Common myeloid progenitor, CD34-positive (primary cell): ENCODE measurements around the gene ALPI.

Source experiments
- CTCF ChIA-PET: fragments of 350-600 bp; sonication (Branson Sonifier 250); formaldehyde crosslinking; loops from one replicate; lab custom pipeline; 2021; ENCODE audit warnings: antibody characterized with exemption; lab: Charles Lee
- POLR2A ChIA-PET: fragments of 350-600 bp; sonication (Branson Sonifier 250); formaldehyde crosslinking; loops from one replicate; lab custom pipeline; 2021; ENCODE audit warnings: antibody characterized with exemption; lab: Charles Lee
- DNase-seq, 3 donors: peaks; one replicate each; pipeline versions ENCODE4 v3.0.0 to v3.0.0-alpha.2; 2013
- H3K27ac ChIP-seq, 2 experiments: 1 replicate in 1 of 2; 2 replicates in 1 of 2; pipeline ENCODE4 v1.7.0; 2013; ENCODE audit warnings: inconsistent platforms in 2 of 2, low read length in 2 of 2, mild to moderate bottlenecking in 2 of 2, low read depth in 1 of 2, moderate library complexity in 1 of 2; ENCODE audit not compliant: severe bottlenecking in 2 of 2, insufficient read depth in 1 of 2, poor library complexity in 1 of 2
- H3K27me3 ChIP-seq, 5 experiments: replicated peaks in 2 of 5; 1 replicate in 3 of 5; 2 replicates in 2 of 5; pipeline versions ENCODE4 v1.6.1 to v1.7.0; 2013; ENCODE audit warnings: low read length in 4 of 5, mild to moderate bottlenecking in 2 of 5, moderate library complexity in 2 of 5, inconsistent platforms in 1 of 5; ENCODE audit not compliant: insufficient read depth in 5 of 5, control insufficient read depth in 4 of 5
- H3K36me3 ChIP-seq, 4 experiments: 1 replicate in 2 of 4; 2 replicates in 2 of 4; pipeline versions ENCODE4 v1.6.1 to v1.7.0; 2013; ENCODE audit warnings: low read length in 3 of 4, control low read depth in 1 of 4, mild to moderate bottlenecking in 1 of 4; ENCODE audit not compliant: control insufficient read depth in 4 of 4, insufficient read depth in 4 of 4
- H3K4me1 ChIP-seq, 4 experiments: 1 replicate in 3 of 4; 2 replicates in 1 of 4; pipeline versions ENCODE4 v1.6.1 to v1.7.1; 2013; ENCODE audit warnings: low read length in 3 of 4, mild to moderate bottlenecking in 3 of 4, control low read depth in 1 of 4, inconsistent platforms in 1 of 4, moderate library complexity in 1 of 4; ENCODE audit not compliant: control insufficient read depth in 4 of 4, insufficient read depth in 4 of 4; ENCODE audit errors: control extremely low read depth in 1 of 4
- H3K4me3 ChIP-seq, 7 experiments: 1 replicate in 4 of 7; 2 replicates in 3 of 7; pipeline versions ENCODE4 v1.5.1 to v1.7.0; 2013; ENCODE audit warnings: mild to moderate bottlenecking in 7 of 7, low read length in 6 of 7, moderate library complexity in 6 of 7, inconsistent platforms in 2 of 7, low read depth in 2 of 7, control low read depth in 1 of 7; ENCODE audit not compliant: insufficient read depth in 4 of 7, control insufficient read depth in 1 of 7; ENCODE audit errors: extremely low read depth in 1 of 7
- H3K9me3 ChIP-seq, 5 experiments: 1 replicate in 4 of 5; 2 replicates in 1 of 5; pipeline versions ENCODE4 v1.6.1 to v1.7.1; 2013; ENCODE audit warnings: low read length in 4 of 5, mild to moderate bottlenecking in 2 of 5, inconsistent platforms in 1 of 5, low read depth in 1 of 5, moderate library complexity in 1 of 5; ENCODE audit not compliant: control insufficient read depth in 4 of 5, insufficient read depth in 2 of 5; ENCODE audit errors: control extremely low read depth in 1 of 5
- WGBS: methylation state at CpG from one replicate; pipeline ENCODE4 v1.1.5; 2013; ENCODE audit not compliant: insufficient coverage; 5-methylcytosine and 5-hydroxymethylcytosine counted together

The ALPI gene

DNA sequence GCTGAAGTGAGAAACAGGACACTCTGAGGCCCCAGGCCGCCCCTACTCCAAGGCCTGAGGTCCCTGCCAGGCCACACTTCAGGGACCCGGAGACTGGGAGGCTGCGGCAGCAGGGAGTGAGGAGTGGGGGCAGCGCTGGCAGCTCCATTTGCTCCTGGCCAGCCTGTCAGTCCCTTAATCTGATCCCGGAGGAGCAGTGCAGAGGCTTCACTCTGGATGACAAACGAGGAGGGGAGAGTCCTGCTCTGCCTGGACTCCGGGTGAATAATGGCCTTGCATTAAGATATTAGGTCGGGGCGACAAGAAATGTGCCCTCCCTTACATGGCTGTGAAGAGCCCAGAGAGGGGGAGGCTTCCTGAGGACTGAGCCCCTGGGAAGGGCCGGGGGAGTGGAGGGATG lies 49.9 kb downstream of the ALPI start:
- Histone ChIP-seq H3K9me3 (no peaks in the 10 kb centered on the region), H3K27ac (no peak overlapping the region), H3K4me3 (no peak overlapping the region), H3K4me1 (peaks cover 0 to 15% (median 9%) of the 10 kb centered on the region in 4 experiments), H3K27me3 (peaks cover 7 to 61% (median 23%) of the 10 kb centered on the region in 5 experiments), H3K36me3 (no peaks in the 10 kb centered on the region)
- ChIA-PET CTCF (no interaction called here), POLR2A (no interaction called here)
- DNase-seq, result no peak
- WGBS, result 52% methylated on average over 7 of the region's 10 CpGs

DNA sequence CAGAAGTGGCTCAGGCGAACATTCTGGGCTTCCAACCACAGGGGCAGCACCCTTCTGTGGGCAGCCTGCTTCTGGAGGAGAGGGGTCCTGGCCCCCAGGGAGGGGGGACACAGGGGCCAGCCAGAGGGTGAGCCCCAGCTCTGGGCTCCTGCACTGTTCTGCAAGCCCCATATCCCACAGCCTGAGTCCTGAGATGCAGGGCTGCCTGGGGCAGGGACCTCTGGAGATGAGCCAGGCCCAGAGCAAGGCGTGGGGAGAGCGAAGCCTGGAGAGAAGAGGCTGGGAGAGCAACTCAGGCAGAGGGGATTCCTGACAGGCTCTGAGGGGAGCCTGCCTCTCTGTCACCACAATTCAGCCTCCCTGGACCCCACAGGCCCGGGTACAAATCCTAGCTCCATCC lies 50.8 kb downstream of the ALPI start:
- Histone ChIP-seq H3K4me3 (no peak overlapping the region), H3K9me3 (no peaks in the 10 kb centered on the region), H3K27ac (no peak overlapping the region), H3K36me3 (no peaks in the 10 kb centered on the region), H3K27me3 (peaks cover 7 to 53% (median 26%) of the 10 kb centered on the region in 5 experiments), H3K4me1 (peaks cover 0 to 15% (median 9%) of the 10 kb centered on the region in 4 experiments)
- CTCF ChIA-PET, result no interaction called here
- no peak for DNase-seq
- POLR2A ChIA-PET, result no interaction called here
- 90% methylated on average over 3 of the region's 4 CpGs for WGBS

DNA sequence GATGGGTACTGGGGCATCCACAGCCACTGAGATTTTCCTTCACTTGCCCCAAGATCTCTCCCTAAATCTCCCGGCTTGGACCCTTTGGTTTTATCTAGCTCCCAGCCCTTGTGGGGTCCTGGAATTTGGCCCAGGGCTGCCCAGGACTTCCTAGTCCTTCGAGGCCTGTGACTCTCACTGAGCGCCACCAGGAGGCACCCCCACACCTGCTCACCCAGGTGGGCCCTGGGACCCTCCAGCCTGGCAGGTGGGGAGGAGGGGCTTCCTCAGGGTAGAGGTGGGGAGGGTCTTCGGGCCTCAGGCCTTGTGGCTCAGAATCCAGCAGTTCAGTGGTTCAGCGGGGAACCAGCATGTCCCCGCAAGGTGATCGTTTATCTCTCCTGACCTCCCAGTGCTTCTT lies 52.3 kb downstream of the ALPI start:
- H3K27me3 ChIP-seq, result peaks cover 7 to 38% (median 26%) of the 10 kb centered on the region in 5 experiments
- ChIA-PET POLR2A (no interaction called here), CTCF (no interaction called here)
- WGBS, result 77% methylated on average over 2 of the region's 7 CpGs
- H3K27ac ChIP-seq, result no peak overlapping the region
- H3K4me3 ChIP-seq, result no peak overlapping the region
- H3K36me3 ChIP-seq, result no peaks in the 10 kb centered on the region
- H3K4me1 ChIP-seq, result peaks cover 0 to 7% (median 3%) of the 10 kb centered on the region in 4 experiments
- no peaks in the 10 kb centered on the region for H3K9me3 ChIP-seq
- no peak for DNase-seq
